HG02678 (cell line): ENCODE data around the gene ZNF425.
"Not testable (repeated sequence)": the region's sequence is repeated elsewhere in the genome, so short reads cannot be mapped to it uniquely, and the experiment has no call there.

ENCODE experiments used
- ATAC-seq: cut with Tn5 transposase; IDR thresholded peaks from one replicate; pipeline ENCODE4 v1.9.1; 2021; ENCODE audit warnings: mild to moderate bottlenecking, moderate library complexity; ENCODE audit not compliant: unreplicated experiment

ZNF425 gene, protein sequence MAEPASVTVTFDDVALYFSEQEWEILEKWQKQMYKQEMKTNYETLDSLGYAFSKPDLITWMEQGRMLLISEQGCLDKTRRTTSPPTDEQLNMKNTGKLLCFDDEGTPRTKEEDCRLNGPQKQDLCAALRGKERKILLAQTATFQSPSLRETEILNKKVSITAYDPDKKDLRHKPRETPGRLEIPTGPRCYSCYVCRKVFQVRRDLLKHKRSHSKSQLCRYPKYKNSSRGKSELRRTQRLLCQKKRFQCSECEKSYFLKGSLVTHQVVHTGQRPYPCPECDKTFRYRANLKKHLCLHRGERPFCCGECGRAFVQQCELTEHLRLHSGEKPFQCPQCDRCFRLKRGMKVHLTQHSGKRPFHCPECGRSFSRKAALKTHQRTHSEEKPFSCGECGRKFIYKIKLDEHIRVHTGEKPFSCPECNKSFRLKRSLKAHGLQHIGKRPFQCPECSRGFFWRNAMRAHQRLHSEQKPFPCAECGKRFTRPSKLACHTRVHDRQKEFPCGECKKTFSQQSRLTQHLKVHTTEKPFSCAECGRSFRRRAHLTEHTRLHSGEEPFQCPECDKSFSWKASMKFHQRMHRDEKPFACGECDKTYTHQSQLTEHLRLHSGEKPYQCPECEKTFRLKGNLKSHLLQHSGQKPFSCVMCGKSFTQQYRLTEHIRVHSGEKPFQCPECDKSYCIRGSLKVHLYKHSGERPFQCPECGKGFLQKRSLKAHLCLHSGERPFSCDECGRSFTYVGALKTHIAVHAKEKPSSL

GRCh38 chr7:149125863-149126661 is at the start of gene ZNF425:
ZNF425 (minus strand) TSS chr7:149126324; CDS start chr7:149126213, 111 bp downstream.
- ATAC-seq, result peak; percentile 84

DNA sequence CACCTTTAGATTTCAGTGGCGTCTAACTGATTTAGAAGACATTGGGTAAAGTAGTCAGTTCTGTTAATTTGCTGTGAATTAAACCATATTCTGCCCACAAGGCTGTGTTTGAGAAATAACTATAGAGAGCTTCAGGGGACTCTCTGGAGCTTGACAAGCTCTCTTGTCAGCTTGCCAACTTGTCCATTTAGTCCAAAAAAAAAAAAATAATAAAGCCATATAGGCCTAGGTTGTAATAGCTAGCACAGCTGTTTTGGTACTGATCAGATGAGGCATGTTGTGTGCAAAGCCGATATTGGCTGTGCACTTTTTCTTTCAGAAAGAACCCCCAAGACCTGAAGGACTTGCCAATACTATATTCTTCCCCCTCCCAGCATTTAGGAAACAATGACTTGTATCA is 49.0 kb upstream of the ZNF425 start:
- ATAC-seq, result no peak

- ATAC-seq, result no peak
These were observed 46.4 kb upstream of the ZNF425 start for GRCh38 chr7:149172534-149172920.

DNA sequence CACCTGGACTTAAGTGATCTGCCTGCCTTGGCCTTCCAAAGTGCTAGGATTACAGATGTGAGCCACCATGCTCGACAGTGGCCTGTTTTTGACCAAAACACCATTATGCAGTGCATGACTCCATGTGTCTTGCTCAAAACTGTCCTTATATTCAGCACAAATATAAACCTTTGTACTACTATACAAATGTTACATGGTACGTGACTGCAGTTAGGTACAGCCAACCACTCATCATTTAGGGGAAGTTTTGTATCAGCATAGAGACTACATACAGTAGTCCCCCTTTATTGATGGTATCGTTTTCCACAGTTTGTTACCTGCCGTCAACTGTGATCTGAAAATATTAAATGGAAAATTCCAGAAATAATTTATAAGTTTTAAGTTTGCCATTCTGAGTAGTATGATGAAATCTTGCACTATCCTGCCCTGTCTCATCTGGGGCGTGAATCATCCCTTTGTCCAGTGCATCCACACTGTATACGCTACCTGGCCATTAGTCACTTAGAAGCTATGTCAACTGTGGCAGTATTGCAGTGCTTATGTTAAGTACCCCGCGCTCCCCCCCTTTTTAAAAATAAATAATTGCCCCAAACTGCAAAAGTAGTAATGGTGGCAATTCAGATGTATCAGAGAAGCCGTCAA is 45.9 kb upstream of the ZNF425 start:
- ATAC-seq, result no peak

DNA sequence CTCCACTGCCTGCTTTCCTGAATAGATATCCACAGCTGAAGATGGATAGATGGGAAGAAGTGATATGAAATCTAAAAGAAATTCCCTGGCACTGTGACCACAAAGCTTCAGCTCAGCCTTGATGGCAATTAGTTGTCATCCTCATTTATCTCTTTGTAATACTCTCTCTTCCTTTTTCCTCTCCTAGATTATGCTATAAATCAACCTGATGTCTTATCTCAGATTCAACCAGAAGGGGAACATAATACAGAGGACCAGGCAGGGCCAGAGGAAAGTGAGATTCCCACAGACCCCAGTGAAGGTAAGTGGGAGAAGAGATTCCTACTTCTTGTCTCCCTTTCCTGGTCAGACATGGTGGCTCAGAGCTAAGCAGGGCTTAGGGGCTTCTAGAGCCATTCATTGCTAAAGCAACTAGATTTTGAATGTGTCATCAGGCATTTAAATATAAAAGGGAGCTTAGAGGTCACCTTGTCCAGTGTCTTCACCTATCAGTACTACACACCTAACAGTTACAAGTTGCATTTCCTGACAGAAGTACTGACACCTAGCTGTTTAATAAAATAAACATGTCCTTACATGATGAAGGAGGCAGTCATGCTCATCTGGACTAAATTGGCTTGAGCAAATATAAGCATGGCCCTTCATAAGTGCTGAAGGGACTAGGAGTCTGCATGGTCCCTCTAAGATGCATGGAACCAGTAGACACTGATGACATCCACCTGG is 40.7 kb upstream of the ZNF425 start:
- no peak for ATAC-seq

DNA sequence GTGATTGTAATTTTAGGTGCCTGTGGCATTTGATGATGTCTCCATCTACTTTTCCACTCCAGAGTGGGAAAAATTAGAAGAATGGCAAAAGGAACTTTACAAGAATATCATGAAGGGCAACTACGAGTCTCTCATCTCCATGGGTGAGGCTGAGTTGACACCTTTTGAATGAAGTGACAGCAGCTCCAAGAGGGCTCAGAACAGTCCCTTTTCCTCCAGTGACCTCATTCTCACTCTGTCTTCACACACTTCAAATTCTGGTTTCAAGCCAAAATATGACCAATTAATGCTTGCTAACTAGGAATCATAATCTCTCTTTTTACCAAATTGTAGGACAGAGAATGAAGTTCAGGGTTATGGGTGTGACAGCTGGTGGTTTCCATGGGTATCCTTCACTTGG is 40.0 kb upstream of the ZNF425 start:
- no peak for ATAC-seq

DNA sequence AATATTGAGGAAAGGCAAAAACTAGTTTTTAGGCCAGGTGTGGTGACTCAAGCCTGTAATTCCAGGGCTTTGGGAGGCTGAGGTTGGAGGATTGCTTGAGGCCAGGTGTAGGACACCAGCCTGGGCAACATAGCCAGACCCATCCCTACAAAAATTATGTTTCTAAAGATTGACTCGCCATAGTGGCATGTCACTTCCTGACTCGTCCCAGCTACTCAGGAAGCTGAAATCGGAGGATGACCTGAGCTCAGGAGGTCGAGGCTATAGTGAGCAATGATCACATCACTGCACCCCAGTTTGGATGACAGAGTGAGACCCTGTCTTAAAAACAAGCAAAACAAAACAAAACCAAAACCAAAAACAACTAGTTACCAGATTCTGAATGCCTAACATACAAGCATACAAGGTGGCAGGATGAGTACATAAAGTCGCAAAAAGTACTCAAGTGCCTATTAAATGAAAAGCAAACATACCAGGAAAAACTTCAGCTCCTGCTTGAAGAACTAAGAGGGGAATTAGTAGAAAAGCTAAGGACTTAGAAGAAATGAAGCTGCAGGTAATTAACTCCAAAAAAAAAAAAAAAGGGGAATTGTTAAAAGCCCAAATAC is 35.2 kb upstream of the ZNF425 start:
- ATAC-seq, result no peak

DNA sequence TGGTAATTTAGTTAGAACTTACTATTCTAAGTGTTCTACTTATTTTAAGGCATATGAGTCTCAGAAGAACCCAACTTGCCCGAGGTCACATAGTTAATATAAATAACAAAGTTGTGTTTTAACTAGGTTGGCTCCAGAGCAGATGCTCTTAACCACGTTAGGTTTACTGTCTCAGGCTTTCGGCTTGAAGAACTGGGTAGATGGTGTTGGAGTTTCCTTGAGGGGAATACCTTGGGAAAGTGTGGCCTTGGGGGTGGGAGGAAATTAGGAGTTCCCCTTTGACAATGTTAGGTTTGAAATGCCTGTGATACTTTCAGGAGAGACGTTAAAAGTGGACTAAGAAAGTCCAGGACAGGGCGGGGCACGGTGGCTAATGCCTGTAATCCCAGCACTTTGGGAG is 30.8 kb upstream of the ZNF425 start:
- ATAC-seq, result peak; percentile 62

DNA sequence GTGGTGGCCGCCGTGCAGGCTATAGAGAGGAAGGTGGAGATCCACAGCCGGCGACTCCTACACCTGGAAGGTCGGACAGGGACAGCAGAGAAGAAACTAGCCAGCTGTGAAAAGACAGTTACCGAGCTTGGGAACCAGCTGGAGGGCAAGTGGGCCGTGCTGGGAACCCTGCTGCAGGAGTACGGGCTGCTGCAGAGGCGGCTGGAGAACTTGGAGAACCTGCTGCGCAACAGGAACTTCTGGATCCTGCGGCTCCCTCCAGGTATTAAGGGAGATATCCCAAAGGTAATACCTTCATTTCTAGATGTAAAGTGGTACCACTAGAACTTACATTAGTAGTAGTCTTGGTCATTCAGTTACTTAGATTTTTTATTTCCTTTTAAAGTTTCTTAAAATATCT is 27.9 kb upstream of the ZNF425 start:
- ATAC-seq, result no peak

DNA sequence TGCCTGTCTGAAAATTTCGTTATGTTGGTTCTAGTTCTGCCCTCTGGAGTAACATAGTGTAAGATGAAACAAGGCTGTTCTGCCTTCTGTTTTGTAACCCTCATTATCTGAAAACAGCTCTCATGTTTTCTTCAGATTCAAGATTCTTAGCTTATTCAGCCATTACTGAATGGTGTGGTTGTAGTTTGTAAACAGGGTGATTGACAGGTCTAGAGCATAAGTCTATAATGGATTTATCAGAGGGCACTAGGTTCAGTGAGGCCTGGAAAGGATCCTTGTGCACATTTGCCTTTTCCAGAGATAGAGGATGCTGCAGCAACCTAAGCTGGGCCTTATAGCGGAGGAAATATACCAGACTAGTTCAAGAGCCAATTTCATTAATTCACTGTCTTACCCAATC is 27.2 kb upstream of the ZNF425 start:
- ATAC-seq, result no peak

GRCh38 chr7:149150981-149151380 is 24.9 kb upstream of the ZNF425 start:
- no peak for ATAC-seq

- peak; percentile 32 for ATAC-seq
These were observed 21.9 kb upstream of the ZNF425 start for GRCh38 chr7:149147752-149148653.

DNA sequence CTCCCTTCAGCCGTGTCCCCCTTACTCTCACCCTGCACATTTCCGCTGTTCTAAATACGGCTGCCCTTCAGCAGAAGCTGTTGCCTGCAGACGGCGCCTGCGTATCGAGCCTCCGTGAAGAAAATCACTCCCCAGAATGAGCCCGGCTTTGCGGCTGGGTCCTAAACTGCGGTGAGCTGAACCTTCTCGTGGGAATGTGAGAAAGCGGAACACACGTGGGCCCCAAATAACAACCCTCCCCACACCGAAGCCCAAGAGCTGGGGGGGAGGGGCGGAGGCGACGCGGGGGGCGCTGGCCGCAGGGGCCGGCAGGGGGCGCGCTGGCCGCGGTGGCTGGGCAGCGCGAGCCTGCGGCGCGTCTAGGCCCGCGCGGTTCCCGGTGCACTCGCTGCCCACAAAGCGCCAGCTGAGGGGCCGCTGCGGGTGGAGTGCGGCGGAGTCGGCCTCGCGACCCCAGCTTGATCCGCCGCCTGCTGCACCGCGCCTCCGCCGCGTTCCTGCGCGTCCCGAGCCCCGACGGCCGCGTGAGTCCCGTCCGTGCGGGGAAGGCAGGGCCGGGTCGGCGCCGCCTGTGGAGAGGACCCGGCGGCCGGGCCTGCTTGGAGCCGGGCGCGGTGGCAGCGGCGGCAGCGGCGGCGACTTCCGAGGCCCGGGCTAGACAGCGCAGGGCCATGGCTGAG is 21.1 kb upstream of the ZNF425 start, which contains the start of gene ZNF398:
Gene ZNF398, plus strand, starts transcription at position 382 of the 680 bp plus-strand sequence. Its CDS starts 290 bp downstream, at position 672.
- ATAC-seq, result peak; percentile 74

DNA sequence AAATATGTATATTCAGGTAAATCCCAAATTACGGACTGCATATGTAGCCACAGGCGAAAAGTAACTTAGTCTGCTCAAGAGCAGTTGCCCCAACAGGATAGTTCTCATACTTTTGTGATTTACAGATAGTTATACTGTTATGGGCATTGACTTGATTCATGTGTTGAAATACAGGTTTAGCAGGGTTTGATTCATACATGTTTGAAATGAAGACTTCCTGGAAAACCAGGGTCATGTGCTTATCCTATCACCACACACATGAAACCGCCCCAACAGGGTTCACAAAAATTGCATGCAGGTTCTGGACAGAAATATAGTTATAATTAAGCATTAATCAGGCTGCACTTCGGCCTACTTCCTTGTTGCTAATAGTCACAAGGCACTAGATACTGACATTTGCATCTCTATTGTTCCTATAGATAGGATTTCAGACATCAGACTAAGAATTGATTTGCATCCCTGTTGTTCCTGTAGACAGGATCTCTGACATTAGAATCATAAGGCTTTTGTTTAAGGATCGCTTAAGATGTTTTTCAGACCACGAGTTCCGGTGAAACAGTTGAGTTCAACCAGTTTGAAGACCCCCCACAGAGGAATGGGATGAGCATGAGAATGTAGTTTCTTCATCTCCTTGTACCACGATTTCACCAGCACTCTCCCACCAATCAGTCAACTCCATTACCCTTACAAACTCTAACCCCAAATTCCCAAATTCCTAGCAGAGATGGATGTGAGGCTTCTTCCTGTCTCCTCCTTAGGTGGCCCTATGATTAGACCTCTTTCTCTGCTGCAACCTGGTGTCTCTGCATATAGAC is 19.1 kb upstream of the ZNF425 start:
- ATAC-seq, result no peak

DNA sequence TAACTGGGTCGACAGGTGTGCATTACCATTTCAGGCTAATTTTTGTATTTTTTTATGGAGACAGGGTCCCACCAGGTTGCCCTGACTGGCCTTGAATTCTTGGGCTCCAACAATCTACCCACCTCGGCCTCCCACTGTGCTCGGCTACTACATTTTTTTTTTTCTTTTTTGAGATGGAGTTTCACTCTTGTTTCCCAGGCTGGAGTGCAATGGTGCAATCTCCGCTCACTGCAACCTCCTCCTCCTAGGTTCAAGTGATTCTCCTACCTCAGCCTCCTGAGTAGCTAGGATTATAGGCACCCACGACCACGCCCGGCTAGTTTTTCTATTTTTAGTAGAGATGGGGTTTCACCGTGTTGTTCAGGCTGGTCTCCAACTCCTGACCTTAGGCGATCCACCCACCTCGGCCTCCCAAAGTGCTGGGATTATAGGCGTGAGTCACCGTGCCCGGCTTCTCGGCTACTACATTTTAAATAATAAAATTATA is 18.4 kb upstream of the ZNF425 start:
- ATAC-seq, result not testable (repeated sequence)

DNA sequence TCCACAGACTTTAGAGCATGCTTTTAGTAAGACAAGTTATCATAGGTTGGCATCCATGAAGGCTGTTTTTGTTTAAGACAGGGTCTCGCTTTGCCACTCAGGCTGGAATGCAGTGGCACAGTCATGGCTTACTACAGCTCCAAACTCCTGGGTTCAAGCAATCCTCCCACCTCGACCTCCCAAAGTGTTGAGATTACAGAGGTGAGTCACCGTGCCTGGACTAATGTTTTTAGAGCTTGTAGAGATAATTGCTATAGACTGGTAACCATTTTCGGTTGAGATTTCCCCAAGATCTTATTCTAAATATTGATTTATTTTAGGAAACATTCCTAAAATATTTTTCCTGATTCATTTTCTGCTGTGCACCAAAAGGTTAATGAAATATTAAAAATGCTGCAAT is 15.8 kb upstream of the ZNF425 start:
- ATAC-seq, result no peak

DNA sequence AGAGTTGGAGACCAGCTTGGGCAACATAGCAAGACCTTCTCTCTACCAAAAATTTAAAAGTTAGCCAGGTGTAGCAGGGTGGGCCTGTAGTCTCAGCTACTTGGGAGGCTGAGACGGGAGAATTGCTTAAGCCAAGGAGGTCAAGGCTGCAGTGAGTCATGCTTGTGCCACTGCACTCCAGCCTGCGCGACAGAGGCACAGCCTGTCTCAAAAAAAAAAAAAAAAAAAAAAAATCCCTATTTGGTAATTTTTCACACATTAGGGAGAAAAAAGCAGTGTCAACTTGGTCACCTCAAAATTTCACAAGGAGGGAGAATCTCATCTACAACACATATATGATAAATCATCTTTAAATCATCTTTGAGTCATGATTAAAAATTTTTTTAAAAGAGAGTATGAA is 14.7 kb upstream of the ZNF425 start:
- no peak for ATAC-seq
